HL-60 (cell line): Measurements from ENCODE around the gene BLOC1S3.

Experiments used
- DNase-seq, 2 experiments: peaks; one replicate each; pipeline ENCODE4 v3.0.0-alpha.2; 2010 to 2020; ENCODE audit warnings: low read depth in 1 of 2, low spot score in 1 of 2
- H3K27ac ChIP-seq: fragments of 250-450 bp; sonication (Bioruptor Pico); replicated peaks from 2 replicates; pipeline ENCODE4 v1.5.1; 2020; ENCODE audit warnings: mild to moderate bottlenecking, moderate library complexity
- H3K27me3 ChIP-seq: fragments of 250-450 bp; sonication (Bioruptor Pico); 2 replicates; pipeline ENCODE4 v1.5.1; 2021; ENCODE audit warnings: mild to moderate bottlenecking, moderate library complexity; ENCODE audit not compliant: insufficient read depth, poor library complexity, severe bottlenecking
- H3K4me3 ChIP-seq: replicated peaks from 2 replicates; pipeline ENCODE4 v1.5.1; 2011; ENCODE audit warnings: mild to moderate bottlenecking, control low read depth, low read length; ENCODE audit not compliant: insufficient read depth
- CTCF ChIP-seq: IDR thresholded peaks from one replicate; pipeline ENCODE4 v1.5.1; 2011; ENCODE audit warnings: low read length, control low read depth, inconsistent platforms; ENCODE audit not compliant: insufficient read depth
- GABPA ChIP-seq: IDR thresholded peaks from 2 replicates; pipeline ENCODE4 v1.6.1; 2012; ENCODE audit warnings: low read depth
- POLR2AphosphoS5 ChIP-seq: IDR thresholded peaks from 2 replicates; pipeline ENCODE4 v1.6.1; 2012; ENCODE audit warnings: low read depth
- SPI1 ChIP-seq: IDR thresholded peaks from 2 replicates; pipeline ENCODE4 v1.6.1; 2012; ENCODE audit warnings: low read depth, mild to moderate bottlenecking, borderline replicate concordance
- TF ChIP-seq, protein P1 (sequence below): IDR thresholded peaks from 2 replicates; pipeline ENCODE4 v1.6.1; 2012; ENCODE audit warnings: low read depth; ENCODE audit not compliant: insufficient replicate concordance

Gene BLOC1S3

GRCh38 chr19:45166723-45167252 lies 11.8 kb upstream of the BLOC1S3 start:
- H3K27ac ChIP-seq: no peak overlapping the region
- TF ChIP-seq POLR2AphosphoS5 (no peak), GABPA (no peak), CTCF (no peak), SPI1 (no peak)
- TF ChIP-seq, protein P1, sequence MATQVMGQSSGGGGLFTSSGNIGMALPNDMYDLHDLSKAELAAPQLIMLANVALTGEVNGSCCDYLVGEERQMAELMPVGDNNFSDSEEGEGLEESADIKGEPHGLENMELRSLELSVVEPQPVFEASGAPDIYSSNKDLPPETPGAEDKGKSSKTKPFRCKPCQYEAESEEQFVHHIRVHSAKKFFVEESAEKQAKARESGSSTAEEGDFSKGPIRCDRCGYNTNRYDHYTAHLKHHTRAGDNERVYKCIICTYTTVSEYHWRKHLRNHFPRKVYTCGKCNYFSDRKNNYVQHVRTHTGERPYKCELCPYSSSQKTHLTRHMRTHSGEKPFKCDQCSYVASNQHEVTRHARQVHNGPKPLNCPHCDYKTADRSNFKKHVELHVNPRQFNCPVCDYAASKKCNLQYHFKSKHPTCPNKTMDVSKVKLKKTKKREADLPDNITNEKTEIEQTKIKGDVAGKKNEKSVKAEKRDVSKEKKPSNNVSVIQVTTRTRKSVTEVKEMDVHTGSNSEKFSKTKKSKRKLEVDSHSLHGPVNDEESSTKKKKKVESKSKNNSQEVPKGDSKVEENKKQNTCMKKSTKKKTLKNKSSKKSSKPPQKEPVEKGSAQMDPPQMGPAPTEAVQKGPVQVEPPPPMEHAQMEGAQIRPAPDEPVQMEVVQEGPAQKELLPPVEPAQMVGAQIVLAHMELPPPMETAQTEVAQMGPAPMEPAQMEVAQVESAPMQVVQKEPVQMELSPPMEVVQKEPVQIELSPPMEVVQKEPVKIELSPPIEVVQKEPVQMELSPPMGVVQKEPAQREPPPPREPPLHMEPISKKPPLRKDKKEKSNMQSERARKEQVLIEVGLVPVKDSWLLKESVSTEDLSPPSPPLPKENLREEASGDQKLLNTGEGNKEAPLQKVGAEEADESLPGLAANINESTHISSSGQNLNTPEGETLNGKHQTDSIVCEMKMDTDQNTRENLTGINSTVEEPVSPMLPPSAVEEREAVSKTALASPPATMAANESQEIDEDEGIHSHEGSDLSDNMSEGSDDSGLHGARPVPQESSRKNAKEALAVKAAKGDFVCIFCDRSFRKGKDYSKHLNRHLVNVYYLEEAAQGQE: no peak
- peaks cover under 1% of the 10 kb centered on the region for H3K27me3 ChIP-seq
- no peak overlapping the region for H3K4me3 ChIP-seq
- no peak for DNase-seq

GRCh38 chr19:45168767-45169351 lies 9.7 kb upstream of the BLOC1S3 start:
- no peak overlapping the region for H3K4me3 ChIP-seq
- H3K27me3 ChIP-seq: no peaks in the 10 kb centered on the region
- DNase-seq: peak in 1 of 2 experiments; percentile 43
- H3K27ac ChIP-seq: no peak overlapping the region
- TF ChIP-seq GABPA: no peak
- no peak for TF ChIP-seq SPI1
- TF ChIP-seq, protein P1: no peak
- no peak for TF ChIP-seq CTCF
- TF ChIP-seq POLR2AphosphoS5: no peak

GRCh38 chr19:45169602-45170001 lies 9.0 kb upstream of the BLOC1S3 start:
- no peak for DNase-seq
- H3K27me3 ChIP-seq: no peaks in the 10 kb centered on the region
- TF ChIP-seq CTCF: no peak
- TF ChIP-seq, protein P1: no peak
- TF ChIP-seq POLR2AphosphoS5: no peak
- no peak for TF ChIP-seq GABPA
- no peak for TF ChIP-seq SPI1
- H3K4me3 ChIP-seq: no peak overlapping the region
- H3K27ac ChIP-seq: no peak overlapping the region
